ENCODE data around the gene CCNQ.

Gene CCNQ

GRCh38 chrX:153560000-153560399, 38.9 kb downstream of the CCNQ start:
- DNase-seq (ENCODE audit: low read depth), result no peak
- no peak for TF ChIP-seq CTCF (IDR thresholded peaks at IDR 0.05; ENCODE audit: insufficient read depth, low read depth, low read length, missing control alignments)
- no peak overlapping the region for H3K4me3 ChIP-seq (ENCODE audit: low read depth, low read length)

- H3K4me3 ChIP-seq (ENCODE audit: low read depth, low read length), result no peak overlapping the region
- DNase-seq (ENCODE audit: low read depth), result no peak
- no peak for TF ChIP-seq CTCF (IDR thresholded peaks at IDR 0.05; ENCODE audit: insufficient read depth, low read depth, low read length, missing control alignments)
These were observed 41.2 kb downstream of the CCNQ start for GRCh38 chrX:153557618-153558355.

DNA sequence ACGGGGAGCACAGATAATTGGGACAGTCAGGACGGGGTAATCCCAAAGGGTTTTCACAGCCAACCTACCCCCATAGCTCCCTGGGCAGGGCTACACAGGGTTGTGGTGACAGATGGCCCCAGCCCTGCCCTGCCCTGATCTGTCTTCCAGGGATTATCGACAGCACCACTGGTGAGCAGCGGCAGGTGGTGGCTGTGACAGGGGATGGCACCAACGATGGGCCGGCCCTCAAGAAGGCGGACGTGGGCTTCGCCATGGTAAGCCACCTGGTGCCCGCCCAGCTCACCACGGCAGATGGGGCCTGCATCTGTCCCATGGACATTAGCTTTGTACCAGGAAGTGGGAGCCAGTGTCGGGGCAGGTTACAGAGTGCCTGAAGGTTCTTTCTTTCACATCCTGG, 42.2 kb downstream of the CCNQ start:
- DNase-seq (ENCODE audit: low read depth), result no peak
- no peak for TF ChIP-seq CTCF (IDR thresholded peaks at IDR 0.05; ENCODE audit: insufficient read depth, low read depth, low read length, missing control alignments)
- no peak overlapping the region for H3K4me3 ChIP-seq (ENCODE audit: low read depth, low read length)

- peak; percentile 68 for TF ChIP-seq CTCF (IDR thresholded peaks at IDR 0.05; ENCODE audit: insufficient read depth, low read depth, low read length, missing control alignments)
- peak; percentile 48 for DNase-seq (ENCODE audit: low read depth)
These were observed 44.3 kb downstream of the CCNQ start for GRCh38 chrX:153554519-153555167.

DNA sequence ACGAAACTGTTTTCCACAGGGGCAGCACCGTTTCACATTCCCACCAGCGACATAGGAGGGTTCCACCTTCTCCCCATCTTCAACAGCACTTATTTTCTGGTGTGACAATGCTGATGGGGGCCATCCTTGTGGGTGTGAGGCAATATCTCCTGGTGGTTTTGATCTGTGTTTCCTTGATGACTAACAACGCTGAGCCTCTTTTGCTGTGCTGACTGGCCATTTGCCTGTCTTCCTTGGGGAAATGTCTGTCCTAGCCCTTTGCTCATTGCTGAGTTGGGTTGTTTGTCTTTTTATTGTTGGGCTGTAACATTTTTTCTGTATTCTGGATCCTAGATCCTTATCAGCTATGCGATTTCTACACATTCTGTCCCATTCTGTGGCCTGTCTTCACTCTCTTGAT, 47.8 kb downstream of the CCNQ start:
- no peak for DNase-seq (ENCODE audit: low read depth)
- no peak for TF ChIP-seq CTCF (IDR thresholded peaks at IDR 0.05; ENCODE audit: insufficient read depth, low read depth, low read length, missing control alignments)
- H3K4me3 ChIP-seq (ENCODE audit: low read depth, low read length), result no peak overlapping the region

More at GRCh38 chrX:153554519-153555167, 44.3 kb downstream of the CCNQ start:
- H3K4me3 ChIP-seq (ENCODE audit: low read depth, low read length), result no peak overlapping the region

DNA sequence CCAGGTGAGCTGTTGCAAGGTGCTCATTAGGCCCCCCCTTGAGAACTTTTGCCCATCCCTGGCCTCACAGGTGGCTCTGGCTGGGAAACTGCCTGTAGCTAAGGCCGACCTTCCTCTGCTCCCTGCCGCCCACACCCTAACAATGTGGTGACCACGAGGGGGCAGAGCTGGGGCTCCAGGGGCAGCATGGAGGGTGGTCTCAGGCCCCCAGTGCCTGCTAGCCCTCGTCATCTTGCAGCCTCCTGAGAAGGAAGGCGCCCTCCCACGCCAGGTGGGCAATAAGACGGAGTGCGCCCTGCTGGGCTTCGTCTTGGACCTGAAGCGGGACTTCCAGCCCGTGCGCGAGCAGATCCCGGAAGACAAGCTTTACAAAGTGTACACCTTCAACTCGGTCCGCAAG, 49.1 kb downstream of the CCNQ start:
- no peak for DNase-seq (ENCODE audit: low read depth)
- TF ChIP-seq CTCF (IDR thresholded peaks at IDR 0.05; ENCODE audit: insufficient read depth, low read depth, low read length, missing control alignments), result no peak
- no peak overlapping the region for H3K4me3 ChIP-seq (ENCODE audit: low read depth, low read length)

All from GM12865 (cell line).